NCI-H2171 (cell line): ENCODE data around the gene CHRND.

ENCODE experiments used
- DNase-seq: peaks from one replicate; lab custom pipeline; 2025; lab: John Stamatoyannopoulos, UW

Gene CHRND

GRCh38 chr2:232525791-232526371 lies at the start of gene CHRND:
TSS of gene CHRND (plus strand) at chr2:232526160. CDS start at chr2:232526216, 56 bp downstream.
- DNase-seq, result peak; percentile 32

DNA sequence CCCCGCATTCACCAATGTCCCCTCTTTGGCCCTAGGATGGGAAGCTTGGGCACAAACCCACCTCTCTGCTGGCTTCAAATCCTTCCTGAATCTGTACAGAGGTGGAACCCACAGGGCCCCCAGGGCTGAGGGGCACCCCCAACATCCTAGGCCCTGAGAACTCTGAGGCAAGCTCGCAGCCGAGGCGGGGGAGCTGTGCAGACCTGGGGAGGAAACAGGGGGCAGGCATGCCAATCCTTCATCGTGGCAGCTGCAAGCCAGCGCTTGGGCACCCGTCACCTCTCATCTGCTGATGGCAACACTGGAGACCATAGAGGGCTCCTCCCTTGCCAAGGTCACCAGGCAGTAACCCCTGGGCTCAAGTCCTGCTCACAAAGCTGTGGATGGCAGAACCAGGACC lies 49.2 kb upstream of the CHRND start:
- DNase-seq, result no peak

- no peak for DNase-seq
Observed at GRCh38 chr2:232477751-232478510, 48.0 kb upstream of the CHRND start.

DNA sequence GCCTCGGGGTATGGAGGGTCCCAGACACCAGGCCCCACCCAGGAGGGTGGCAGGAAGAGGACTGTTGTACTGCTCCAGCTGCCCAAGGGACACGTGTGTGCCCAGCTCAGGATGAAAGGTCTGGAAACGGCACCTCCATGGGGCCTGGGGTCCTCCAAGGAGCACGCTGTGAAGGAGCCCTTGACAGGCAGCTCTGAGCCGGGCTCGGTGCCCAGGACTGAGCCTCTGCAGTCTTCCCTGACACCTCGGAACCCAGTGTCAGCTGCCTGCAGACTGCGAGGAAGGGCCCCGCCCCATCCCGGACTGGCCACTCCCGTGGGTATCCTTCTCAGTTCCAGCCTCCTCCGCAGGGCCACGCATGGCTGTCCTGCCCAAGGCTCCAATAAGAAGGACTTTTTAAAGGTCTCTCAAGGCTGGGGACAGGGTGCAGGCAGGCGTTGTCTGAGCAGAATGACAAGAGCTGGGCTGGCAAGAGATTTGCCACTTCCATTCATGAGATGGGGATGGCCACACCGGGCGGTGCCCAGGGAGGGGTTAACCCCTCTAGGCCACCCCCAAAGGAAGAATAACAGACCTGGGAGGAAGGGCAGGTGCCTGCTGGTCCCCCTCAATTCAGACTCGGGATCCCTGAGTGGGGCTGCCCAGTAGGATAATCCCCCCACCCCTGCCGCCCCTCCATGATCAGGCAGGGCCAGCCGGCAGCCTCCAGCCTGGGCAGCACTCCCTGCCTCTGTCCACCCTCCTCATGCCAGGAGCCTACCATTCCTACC lies 47.2 kb upstream of the CHRND start:
- no peak for DNase-seq

GRCh38 chr2:232479341-232480200 lies 46.4 kb upstream of the CHRND start:
- no peak for DNase-seq

GRCh38 chr2:232480201-232481190 lies 45.5 kb upstream of the CHRND start:
- no peak for DNase-seq

- no peak for DNase-seq
Observed at GRCh38 chr2:232481322-232482140, 44.4 kb upstream of the CHRND start.

- no peak for DNase-seq
Observed at GRCh38 chr2:232482301-232483238, 43.4 kb upstream of the CHRND start.

- no peak for DNase-seq
Observed at GRCh38 chr2:232483311-232483922, 42.5 kb upstream of the CHRND start.

GRCh38 chr2:232483923-232484627 lies 41.9 kb upstream of the CHRND start:
- DNase-seq, result no peak

DNA sequence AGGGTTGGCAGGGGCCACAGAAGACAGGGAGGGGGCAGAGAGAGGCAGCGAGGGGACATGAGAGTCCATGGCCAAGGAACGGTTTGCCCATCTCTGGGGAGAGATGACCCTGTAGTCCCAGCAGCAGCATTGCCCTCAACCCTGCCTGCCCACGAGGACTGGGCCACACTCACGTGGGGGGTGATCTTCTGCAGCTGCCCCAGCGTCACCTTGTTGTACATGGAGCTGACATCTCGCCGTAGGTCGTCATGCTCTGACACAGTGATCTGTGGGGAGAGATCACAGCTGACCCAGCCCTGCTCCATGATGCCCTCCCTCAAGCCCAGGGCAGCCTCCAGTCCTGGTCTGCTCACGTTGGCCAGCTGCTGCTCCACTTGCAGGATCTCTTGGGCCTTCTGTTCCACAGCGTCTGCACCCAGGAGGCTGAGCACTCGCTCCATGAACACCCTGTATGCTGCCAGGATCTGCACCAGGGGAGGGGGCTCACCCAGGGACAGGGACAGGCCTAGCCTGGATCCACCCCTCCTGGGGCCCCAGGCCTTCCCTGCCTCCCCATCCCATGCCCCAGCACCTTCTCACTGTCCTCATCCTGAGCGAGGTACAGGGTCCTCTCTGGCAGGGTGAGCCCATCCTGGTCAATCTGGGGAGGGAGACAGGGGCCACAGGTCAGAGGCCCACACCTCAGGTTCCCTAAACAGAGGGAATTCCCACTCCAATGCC lies 41.2 kb upstream of the CHRND start:
- DNase-seq, result no peak

GRCh38 chr2:232485348-232485756 lies 40.6 kb upstream of the CHRND start:
- no peak for DNase-seq

DNA sequence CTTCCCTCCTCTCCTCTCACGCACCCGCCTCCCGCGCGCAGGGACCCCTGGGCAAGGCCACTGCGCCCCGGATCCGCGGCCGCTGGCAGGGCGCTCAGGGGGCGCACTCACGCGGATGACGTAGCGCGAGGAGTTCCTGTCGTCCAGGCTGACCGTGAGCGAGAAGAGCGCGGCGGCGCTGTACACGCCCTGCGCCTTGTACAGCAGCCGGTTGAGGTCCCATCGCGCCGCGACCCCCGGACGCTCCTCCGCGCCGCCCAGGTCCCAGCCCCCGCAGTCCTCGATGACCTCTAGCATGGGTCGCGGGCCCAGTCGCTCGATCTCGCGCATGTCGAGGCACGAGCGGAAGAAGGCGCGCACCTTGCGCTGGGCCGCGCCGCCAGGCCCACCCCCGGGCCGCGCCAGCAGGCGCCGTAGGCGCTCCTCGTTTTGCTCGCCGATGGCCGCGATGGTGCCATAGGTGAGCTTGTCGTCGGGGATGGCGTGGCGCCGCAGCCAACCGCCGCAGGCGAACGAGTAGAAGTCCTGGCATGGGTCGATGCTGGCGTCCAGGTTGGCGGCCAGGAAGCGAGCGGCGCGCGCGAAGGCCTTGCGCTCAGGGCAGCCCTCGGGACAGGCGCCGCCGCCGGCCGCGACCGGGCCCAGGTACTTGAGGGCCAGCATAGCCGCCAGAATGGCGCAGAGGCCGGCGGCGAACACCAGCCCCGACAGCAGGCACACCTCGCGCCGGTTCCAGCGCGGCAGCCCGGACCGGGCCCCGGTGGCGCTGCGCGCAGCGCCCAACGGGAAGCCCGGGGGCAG lies 40.0 kb upstream of the CHRND start:
- DNase-seq, result no peak

DNA sequence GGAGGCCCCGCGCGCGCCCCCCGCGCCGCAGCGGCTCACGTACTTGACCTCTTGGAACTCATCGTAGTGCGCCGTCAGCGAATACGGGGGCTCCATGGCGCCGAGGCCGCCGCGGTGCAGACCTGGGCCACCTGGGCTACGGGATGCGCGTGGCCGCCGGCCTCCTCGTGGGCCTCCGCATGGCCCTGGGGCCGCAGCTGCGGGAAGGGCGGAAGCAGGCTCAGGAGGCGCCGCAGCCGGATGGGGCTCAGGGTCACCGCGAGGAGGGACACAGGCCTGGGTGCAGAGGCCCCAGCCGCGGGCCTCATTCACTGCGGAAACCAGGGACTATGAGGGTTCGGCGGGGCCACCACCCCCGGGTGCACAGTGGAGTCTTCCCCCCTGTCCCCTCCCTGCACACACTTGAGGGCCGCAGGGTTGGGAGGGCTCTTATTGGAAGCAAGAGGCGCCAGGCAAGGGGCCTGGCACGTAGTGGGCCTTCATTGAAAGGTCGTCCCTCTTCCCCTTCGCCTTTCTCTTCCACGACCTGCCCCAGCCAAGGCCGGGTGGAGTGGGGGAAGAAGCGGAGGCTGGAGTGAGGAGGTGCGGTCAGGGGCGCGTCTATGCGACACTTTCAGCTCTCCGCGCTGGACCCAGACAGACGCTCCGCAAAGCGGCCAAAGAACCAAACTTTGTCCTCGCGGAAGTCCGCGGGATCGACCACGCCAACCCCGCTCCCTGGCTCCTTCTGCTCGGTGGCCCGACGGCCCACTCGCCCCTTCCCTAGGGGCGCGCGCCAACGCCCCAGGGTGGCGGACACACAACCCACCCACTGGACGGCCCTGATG lies 39.2 kb upstream of the CHRND start:
- no peak for DNase-seq

- no peak for DNase-seq
Observed at GRCh38 chr2:232487385-232488096, 38.4 kb upstream of the CHRND start, which contains the start of gene ECEL1. TSS of gene ECEL1 (minus strand) at chr2:232487834. CDS start at chr2:232486653, 1,181 bp downstream.
